ENCODE data around the gene TFEB. TPM values are rescaled to one million over a fixed set of nuclear protein-coding genes. Genes with fewer than 3 reads are reported as not detected.

The TFEB gene
- total RNA-seq, 2 donors from 2014 or later, result 9.4 to 12.0 TPM

Other genes with a start within 250 kb of the TFEB start
- 10 to 100 TPM in 1 of 2 donors, 1 to 10 TPM in 1; 8.7 to 11.6 TPM for gene FOXP4, start 189.2 kb downstream of the TFEB start, total RNA-seq
- not detected for gene MDFI, start 97.1 kb downstream of the TFEB start, total RNA-seq
- not detected for gene PGC, start 11.8 kb upstream of the TFEB start, total RNA-seq
- gene FRS3, start 44.3 kb upstream of the TFEB start, total RNA-seq, result 1 to 10 TPM; 2.6 to 2.9 TPM
- gene PRICKLE4, start 45.2 kb upstream of the TFEB start, total RNA-seq, result not detected
- 100 to 1,000 TPM; 124 to 320 TPM for gene TOMM6, start 52.1 kb upstream of the TFEB start, total RNA-seq
- gene USP49, start 159.8 kb upstream of the TFEB start, total RNA-seq, result 10 to 100 TPM in 1 of 2 donors, 1 to 10 TPM in 1; 8.0 to 12.0 TPM
- 10 to 100 TPM; 20.5 to 22.6 TPM for gene MED20, start 185.5 kb upstream of the TFEB start, total RNA-seq
- gene BYSL, start 185.9 kb upstream of the TFEB start, total RNA-seq, result 10 to 100 TPM; 23.3 to 53.1 TPM
- 100 to 1,000 TPM; 297 to 332 TPM for gene CCND3, start 206.2 kb upstream of the TFEB start, total RNA-seq

Data from activated T-helper 17 cell treated with anti-CD3 and anti-CD28 coated beads, Interleukin-2, amount 50 U/mL, for 72 hours (primary cell).